NCI-H1105 treated with DMSO at 0.1 percent for 48 hours (cell line): ENCODE measurements around the gene SORCS2.
A peak's percentile ranks its signal among the peaks of the same experiment; 100 is the strongest.

ENCODE experiments used
- DNase-seq: peaks from one replicate; lab custom pipeline; 2025; lab: John Stamatoyannopoulos, UW

SORCS2 gene

GRCh38 chr4:7529368-7530080 is 337.2 kb downstream of the SORCS2 start:
- DNase-seq, result no peak

- no peak for DNase-seq
Measured at GRCh38 chr4:7530082-7530481, 337.7 kb downstream of the SORCS2 start.

DNA sequence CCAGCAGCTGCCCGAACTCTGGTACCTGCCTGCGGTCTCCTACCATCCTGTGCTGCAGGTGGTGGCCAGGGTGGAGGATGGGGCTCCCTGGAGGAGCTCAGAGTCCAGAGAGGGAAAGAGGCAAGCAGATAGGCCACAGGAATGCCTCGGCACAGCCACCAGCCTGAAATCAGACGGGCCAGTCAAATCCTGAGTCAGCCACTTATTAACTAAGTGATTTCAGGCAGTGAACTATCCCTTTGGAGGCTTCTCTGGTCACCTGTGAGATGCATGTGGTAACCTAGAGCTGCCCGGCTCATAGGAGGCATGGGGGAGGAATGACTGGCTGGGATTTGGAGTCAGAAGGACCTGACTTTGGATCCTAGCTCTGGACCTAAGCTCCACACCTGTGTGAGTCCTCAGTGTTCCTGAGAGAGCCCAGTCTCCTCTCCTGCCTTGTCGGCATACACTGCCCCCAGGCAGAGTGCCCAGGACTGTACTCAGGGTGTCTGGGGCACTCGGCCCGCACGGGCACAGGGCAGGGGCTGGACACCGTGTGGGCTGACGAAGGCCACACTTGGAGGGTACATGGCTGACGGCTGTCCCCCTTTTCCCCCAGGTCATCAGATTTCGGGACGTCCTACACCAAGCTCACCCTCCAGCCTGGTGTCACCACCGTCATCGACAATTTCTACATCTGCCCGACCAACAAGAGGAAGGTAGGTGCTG is 338.7 kb downstream of the SORCS2 start:
- DNase-seq, result no peak

DNA sequence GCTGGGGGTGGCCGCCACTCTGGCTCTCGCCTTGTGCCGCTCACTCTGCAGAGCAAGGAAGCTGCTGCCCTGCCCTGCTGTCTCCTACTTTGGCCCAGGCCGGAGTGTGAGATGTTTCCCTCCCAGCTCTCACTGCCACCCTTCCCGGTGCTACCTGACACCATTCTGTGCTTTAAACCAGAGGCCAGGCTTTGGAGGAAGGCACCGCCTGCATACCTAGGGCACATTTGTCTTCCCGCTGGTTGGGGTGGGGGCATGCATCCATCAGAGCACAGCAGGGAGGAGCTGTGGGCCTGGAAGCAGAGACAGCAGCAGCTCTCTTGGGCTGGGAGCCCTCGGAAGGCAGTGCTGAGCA is 339.3 kb downstream of the SORCS2 start:
- no peak for DNase-seq

GRCh38 chr4:7532043-7532442 is 339.7 kb downstream of the SORCS2 start:
- DNase-seq, result no peak

DNA sequence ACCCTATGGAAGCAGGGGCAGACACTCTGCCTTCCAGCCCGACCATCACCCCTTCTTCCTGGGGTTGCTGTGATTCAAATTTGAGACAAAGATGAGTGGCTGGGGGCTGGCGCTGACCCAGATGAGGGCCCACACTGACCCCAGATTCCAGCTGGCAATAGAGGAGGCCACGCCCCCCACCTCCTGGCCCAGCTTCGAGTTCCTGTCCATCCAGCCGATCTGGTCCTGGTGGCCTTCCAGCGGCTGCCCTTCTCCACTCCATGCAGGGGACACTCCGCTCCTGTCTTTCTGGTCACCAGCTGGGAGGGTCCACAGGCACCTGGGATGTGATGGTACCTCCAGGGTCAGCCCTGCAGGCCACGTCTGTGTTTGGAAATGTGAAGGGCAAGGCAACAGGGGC is 340.9 kb downstream of the SORCS2 start:
- no peak for DNase-seq

DNA sequence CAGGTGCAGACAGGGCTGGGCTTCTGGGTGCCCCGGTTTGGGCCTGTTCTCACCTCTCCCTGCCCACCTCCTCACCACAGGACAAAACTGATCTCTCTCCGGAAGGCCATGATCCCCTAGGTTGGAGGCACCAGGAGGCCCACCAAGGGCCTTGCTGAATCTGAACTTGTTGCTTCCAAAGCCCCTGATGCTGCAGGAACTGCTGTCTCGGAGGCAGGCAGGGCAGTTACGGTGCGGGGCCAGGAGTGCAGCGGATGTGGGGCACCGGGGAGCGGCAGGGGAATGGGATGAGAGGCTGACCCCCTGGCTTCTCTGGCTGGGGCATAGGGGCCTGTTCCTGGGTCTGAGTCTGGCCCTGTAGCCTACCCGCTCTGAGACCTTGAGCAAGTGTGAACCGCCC is 342.8 kb downstream of the SORCS2 start:
- DNase-seq, result no peak

GRCh38 chr4:7535619-7536018 is 343.3 kb downstream of the SORCS2 start:
- DNase-seq, result no peak

DNA sequence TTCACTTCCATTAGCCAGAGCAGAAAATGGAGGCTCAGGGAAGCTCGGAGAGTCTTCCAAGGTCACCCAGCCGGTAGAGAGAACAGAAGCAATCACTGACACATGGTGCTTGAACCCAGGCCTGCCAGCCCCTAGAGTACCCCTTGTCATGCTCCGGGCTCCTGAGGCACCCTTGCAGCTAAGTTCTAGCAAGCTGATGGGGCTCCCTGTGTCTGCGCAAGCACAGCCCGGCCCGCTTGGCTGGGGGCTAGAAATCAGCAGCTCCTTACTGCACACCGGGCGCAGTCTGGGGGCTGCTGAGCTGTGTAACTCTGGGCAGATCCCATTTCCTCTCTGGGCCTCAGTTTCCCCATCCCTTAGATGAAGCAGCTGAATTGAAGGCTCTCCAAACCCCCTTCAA is 344.5 kb downstream of the SORCS2 start:
- no peak for DNase-seq

DNA sequence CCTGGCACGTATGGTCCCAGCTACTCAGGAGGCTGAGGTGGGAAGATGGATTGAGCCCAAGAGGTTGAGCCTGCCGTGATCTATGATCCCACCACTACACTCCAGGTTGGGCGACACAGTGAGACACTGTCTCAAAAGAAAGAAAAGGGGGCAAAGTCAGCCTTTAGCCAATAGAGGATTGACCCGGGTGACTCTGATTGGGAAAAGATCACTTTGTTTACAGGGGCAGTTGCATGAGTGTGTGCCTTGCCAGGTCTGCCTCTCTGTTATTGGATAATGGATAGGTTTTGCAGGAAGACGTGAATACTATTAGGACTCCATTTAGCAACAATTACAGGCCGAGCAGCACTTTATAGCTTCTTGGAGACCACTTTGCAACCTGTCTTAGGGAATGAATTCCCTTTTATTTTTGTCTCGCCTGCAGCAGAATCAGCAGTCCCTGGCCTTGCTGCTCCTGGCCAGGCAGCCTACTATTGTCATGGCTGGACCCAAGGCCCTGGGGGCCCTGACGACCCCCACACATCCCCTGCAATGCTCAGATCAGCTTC is 345.6 kb downstream of the SORCS2 start:
- DNase-seq, result no peak

- DNase-seq, result no peak
Measured at GRCh38 chr4:7538518-7538917, 346.2 kb downstream of the SORCS2 start.

DNA sequence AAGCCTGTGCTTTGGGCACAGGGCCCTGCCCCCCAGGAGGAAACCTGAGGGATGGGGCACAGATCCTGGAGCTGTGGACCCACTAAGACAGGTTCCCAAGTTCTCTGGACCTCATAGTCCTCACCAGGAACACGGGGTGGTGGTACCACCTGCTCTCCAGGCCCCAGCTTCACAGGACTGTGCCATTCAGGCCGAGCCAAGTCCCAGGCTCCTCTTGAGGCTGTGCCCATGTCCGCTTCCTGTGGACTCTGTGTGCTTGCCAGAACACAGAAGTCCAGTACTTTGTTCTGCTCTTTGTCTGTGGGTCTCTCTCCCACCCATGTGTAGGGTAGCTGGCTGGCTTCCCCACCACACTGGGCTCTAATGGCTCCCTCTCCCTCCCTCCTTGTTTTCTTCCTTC is 346.8 kb downstream of the SORCS2 start:
- DNase-seq, result no peak

DNA sequence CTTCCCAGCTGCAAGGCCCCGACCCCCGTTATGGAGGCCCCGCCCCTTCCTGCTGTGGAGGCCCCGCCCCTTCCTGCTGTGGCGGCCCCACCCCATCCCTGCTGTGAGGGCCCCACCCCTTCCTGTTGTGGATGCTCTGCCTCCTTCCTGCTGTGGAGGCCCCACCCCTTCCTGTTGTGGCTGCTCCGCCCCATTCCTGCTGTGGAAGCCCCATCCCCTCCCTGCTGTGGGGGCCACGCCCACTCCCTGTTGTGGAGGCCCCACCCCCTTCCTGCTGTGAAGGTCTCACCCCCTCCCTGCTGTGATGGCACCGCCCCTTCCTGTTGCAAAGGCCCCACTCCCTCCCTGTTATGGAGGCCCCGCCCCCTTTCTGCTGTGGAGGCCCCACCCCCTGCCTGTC is 347.3 kb downstream of the SORCS2 start:
- DNase-seq, result no peak

GRCh38 chr4:7540206-7540605 is 347.9 kb downstream of the SORCS2 start:
- DNase-seq, result no peak

DNA sequence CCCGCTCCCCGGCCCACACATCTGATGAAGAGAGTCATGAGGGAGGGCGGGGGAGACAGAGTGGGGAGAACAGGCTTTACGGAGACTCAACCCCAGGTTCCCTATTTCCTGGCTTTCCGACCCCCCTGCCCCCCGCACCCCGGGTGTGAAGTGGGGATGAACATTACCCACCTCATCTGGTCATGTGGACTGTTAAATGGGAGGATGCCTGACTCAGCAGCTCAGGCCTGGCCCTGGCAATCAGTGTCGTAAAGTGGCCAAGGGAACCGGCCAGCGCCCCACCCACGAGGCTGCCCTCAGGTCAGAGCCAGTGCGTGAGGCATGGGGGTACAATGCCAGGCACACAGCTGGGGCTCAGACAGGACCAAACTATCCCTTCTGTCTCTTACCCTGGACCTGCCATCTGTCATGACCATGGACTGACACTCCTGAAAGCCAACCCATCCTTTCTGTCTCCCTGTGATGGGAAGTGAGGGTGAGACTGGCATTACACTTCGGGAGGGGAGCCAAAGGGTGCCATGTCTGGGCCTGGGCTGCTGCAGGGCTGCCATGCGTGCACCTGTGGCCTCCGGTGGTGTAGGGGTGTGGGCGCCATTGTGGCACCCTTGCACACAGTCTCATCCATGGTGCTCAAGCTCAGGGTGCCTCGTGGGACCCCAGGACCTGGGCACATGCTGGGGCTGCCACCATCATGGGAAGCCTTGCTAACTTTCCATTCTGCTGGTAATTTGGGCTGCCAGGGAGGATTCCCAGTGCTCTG is 348.5 kb downstream of the SORCS2 start:
- no peak for DNase-seq

DNA sequence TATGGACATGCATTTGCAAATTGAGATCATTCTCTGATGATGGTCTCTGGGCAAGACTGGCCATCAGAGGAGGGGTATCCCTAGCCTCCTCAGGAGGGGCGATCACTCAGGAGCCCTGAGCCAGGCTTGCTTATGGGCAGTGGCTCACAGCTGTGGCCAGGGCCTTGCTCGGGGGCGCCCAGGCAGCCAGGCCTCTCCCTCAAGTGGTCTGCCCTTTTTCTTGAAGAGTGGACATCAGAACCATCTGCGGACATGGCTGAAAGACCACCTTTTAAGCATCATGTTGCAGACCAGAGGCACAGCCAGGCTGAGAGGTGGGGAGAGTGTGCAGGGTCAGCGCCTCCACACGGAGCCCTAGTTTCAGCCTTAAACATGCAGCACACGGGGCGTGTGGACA is 349.1 kb downstream of the SORCS2 start:
- DNase-seq, result no peak

- no peak for DNase-seq
Measured at GRCh38 chr4:7542781-7543180, 350.4 kb downstream of the SORCS2 start.

- no peak for DNase-seq
Measured at GRCh38 chr4:7546152-7546808, 353.9 kb downstream of the SORCS2 start.

DNA sequence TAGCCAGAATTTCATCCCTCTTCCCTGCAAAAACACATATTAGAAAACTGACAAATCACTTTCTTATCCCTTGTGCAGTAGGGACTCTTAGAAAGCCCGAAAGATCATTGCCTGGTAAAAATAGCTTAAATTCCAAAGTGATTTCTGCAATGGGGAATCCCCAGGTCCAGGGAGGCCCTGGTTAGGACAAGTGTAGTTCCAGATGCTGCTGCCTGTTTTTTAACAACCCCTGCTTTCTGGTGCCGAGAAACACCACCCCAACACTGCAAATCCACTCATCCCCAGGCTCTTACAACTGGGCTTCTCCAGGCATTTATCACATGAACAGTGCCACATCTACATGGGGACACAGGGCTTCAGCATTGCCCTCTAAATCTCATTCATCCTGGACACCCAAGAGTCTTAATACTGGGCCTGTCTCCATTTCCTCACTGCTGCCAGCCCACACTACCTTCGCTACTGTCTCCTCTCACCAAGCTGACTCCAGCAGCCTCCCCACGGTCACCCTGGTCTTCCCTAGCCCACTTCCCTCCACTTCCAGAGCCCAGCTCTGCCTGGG is 354.6 kb downstream of the SORCS2 start:
- no peak for DNase-seq

DNA sequence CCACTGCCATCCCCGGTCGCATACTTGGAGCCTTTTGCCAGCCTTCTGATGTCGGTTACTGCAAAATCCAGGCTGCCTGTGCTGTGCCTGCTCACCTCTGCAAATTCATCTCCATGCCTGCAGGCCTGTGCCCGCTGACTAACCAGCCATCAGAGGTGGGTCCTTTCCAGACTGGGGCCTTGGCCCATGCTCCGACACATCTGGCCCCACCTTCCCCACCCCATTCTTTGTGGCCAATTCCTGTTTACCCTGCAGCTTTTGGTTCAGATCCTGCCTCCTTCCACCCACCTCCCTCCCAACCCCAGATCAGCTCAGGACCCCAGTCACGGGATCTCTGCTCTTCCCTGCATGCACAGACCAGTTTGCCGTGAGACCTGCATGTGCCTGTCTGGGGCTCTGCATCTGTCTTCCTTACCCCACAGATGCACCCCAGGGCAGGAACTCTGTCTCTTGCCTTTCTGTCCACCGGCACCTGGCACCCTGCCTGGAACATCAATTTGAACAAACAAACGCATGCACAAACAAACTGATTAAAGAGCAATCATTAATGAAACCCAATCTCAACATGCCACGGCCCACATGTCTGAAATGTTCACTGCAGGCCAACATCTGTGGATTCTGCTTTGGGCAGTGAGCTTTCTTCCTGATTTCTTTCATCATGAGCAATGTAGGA is 355.2 kb downstream of the SORCS2 start:
- DNase-seq, result peak; percentile 81

DNA sequence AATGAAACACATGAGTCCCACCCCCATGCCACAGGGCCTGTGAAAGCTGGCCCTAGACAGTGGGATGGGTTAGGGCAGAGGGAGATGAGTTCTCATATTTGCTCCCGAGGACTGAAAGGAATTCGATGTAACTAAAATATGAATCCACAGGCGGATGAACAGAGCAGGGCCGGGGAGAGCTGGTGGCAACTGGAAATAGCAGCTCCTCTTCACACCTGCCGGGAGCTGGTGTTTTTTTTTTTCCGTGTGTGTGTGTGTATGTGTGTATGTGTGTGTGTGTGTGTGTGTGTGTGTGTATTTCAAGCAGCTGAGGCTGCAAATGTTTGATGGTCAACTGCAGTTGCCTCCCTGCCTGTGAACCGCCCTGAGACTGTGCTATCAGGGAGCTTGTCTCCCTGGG is 357.5 kb downstream of the SORCS2 start:
- DNase-seq, result no peak
